OCI-LY1 (cell line): ENCODE measurements around the gene OPTC.

Source experiments
- H2AFZ ChIP-seq: fragments of 200-600 bp; sonication (generic), shearing (Covaris generic); 2 replicates; pipeline ENCODE4 v1.6.0; 2014; ENCODE audit warnings: antibody characterized with exemption, mild to moderate bottlenecking, low read length
- H3F3A ChIP-seq: fragments of 200-600 bp; sonication (generic), shearing (Covaris generic); 2 replicates; pipeline ENCODE4 v1.6.0; 2014; ENCODE audit warnings: mild to moderate bottlenecking, antibody characterized with exemption, low read length, moderate library complexity; ENCODE audit not compliant: insufficient read depth
- H3K27ac ChIP-seq: fragments of 200-600 bp; sonication (generic); 2 replicates; pipeline ENCODE4 v1.5.1; 2014; ENCODE audit warnings: low read length, mixed run types, mild to moderate bottlenecking, low read depth; ENCODE audit not compliant: poor library complexity, severe bottlenecking
- H3K27me3 ChIP-seq: fragments of 200-600 bp; sonication (generic); 2 replicates; pipeline ENCODE4 v1.6.0; 2014; ENCODE audit warnings: antibody characterized with exemption, mild to moderate bottlenecking, low read length, moderate library complexity; ENCODE audit not compliant: insufficient read depth
- H3K36me3 ChIP-seq: fragments of 200-600 bp; sonication (generic); 2 replicates; pipeline ENCODE4 v1.6.1; 2014; ENCODE audit warnings: mild to moderate bottlenecking, antibody characterized with exemption, low read length, moderate library complexity, mixed read lengths; ENCODE audit not compliant: insufficient read depth
- H3K4me1 ChIP-seq: fragments of 200-600 bp; sonication (generic); 2 replicates; pipeline ENCODE4 v1.5.1; 2014; ENCODE audit warnings: mild to moderate bottlenecking, low read length, moderate library complexity; ENCODE audit not compliant: insufficient read depth, severe bottlenecking
- H3K4me2 ChIP-seq: fragments of 200-600 bp; sonication (generic), shearing (Covaris generic); 2 replicates; pipeline ENCODE4 v1.6.1; 2014; ENCODE audit warnings: low read length
- H3K4me3 ChIP-seq: fragments of 200-600 bp; sonication (generic); 2 replicates; pipeline ENCODE4 v1.5.1; 2014; ENCODE audit warnings: low read length, low read depth, mild to moderate bottlenecking, mixed read lengths; ENCODE audit not compliant: poor library complexity, severe bottlenecking
- H3K79me2 ChIP-seq: fragments of 200-600 bp; shearing (Covaris generic); 2 replicates; pipeline ENCODE4 v1.6.1; 2016; ENCODE audit warnings: mixed run types, low read length, mixed read lengths; ENCODE audit not compliant: insufficient read depth
- H3K9ac ChIP-seq: fragments of 200-600 bp; sonication (generic), shearing (Covaris generic); 2 replicates; pipeline ENCODE4 v1.6.1; 2014; ENCODE audit warnings: mild to moderate bottlenecking, low read length, mixed read lengths
- H3K9me2 ChIP-seq: fragments of 200-600 bp; sonication (generic), shearing (Covaris generic); 2 replicates; pipeline ENCODE4 v1.6.1; 2014; ENCODE audit warnings: low read depth, mild to moderate bottlenecking, low read length, mixed read lengths
- H3K9me3 ChIP-seq: fragments of 200-600 bp; shearing (Covaris generic); 2 replicates; pipeline ENCODE4 v1.6.1; 2014; ENCODE audit warnings: low read length, mixed read lengths
- H4K20me1 ChIP-seq: fragments of 200-600 bp; sonication (generic), shearing (Covaris generic); 2 replicates; pipeline ENCODE4 v1.6.0; 2016; ENCODE audit warnings: mild to moderate bottlenecking, low read length; ENCODE audit not compliant: insufficient read depth
- EZH2 ChIP-seq: fragments of 200-600 bp; sonication (generic), shearing (Covaris generic); IDR thresholded peaks from 2 replicates; pipeline ENCODE4 v1.8.0; 2017; ENCODE audit warnings: borderline replicate concordance, mixed run types, mild to moderate bottlenecking, antibody characterized with exemption, low read length, moderate library complexity, mixed read lengths
- TF ChIP-seq, protein P1 (sequence below): fragments of 200-600 bp; sonication (generic), shearing (Covaris generic); IDR thresholded peaks from 2 replicates; pipeline ENCODE4 v1.5.1; 2017; ENCODE audit warnings: mild to moderate bottlenecking, antibody characterized with exemption, low read length, moderate library complexity, mixed read lengths

The OPTC gene

DNA sequence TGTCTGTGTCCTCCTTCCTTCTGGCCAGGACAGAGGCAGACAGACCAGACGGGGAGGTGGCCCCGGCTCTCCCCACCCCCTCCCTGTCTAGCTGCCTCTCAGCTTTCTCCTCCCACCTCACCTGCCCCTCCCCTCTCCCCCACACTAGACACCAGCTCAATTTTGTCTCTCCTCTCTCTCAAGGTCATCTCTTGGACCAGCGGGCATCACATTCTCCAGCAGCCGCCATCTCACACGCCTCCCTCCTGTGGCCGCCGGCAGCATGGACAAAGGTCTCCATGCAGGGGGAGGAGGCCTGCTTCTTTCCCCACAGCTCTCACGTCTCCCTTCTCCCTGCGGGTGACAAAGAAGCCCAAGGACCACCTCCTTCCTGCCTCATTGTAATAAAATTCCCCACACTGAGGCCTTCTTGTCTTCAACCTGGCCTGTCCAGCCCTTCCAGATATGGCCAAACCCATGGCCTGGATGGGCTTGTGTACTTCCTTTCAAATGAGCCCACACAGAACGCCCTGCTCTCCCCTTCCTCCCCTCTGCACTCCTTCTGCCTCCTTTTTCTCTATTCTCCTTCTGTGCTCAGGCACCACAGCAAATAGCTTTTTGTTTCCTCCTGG is 14.6 kb downstream of the OPTC start:
- Histone ChIP-seq H3K27ac (no peak overlapping the region), H3F3A (no peaks in the 10 kb centered on the region), H2AFZ (no peak overlapping the region), H4K20me1 (no peaks in the 10 kb centered on the region), H3K4me2 (no peak overlapping the region), H3K4me3 (no peak overlapping the region), H3K9me2 (no peaks in the 10 kb centered on the region), H3K9ac (no peak overlapping the region), H3K36me3 (no peaks in the 10 kb centered on the region), H3K4me1 (no peaks in the 10 kb centered on the region), H3K27me3 (no peaks in the 10 kb centered on the region), H3K79me2 (no peaks in the 10 kb centered on the region), H3K9me3 (no peaks in the 10 kb centered on the region)
- TF ChIP-seq, protein P1, sequence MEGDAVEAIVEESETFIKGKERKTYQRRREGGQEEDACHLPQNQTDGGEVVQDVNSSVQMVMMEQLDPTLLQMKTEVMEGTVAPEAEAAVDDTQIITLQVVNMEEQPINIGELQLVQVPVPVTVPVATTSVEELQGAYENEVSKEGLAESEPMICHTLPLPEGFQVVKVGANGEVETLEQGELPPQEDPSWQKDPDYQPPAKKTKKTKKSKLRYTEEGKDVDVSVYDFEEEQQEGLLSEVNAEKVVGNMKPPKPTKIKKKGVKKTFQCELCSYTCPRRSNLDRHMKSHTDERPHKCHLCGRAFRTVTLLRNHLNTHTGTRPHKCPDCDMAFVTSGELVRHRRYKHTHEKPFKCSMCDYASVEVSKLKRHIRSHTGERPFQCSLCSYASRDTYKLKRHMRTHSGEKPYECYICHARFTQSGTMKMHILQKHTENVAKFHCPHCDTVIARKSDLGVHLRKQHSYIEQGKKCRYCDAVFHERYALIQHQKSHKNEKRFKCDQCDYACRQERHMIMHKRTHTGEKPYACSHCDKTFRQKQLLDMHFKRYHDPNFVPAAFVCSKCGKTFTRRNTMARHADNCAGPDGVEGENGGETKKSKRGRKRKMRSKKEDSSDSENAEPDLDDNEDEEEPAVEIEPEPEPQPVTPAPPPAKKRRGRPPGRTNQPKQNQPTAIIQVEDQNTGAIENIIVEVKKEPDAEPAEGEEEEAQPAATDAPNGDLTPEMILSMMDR, result no peak
- TF ChIP-seq EZH2, result no peak

DNA sequence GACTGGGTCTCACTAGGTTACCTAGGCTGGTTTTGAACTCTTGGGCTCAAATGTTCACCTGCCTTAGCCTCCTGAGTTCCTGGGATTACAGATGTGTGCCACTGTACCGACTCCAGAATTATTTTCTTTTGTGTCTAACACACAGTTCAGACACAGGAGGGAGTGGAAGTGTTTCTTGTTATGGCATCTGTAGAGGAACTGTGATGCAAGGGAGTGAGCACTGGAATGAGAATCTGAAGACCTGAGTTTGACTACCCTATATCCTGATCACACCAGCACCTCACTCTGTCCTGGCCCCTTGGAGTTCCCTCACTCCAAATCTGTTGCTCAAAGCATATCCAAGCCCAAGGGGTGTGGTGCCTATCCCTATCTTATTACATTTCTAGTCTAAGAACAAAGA is 15.2 kb downstream of the OPTC start:
- H3K4me1 ChIP-seq, result no peaks in the 10 kb centered on the region
- H4K20me1 ChIP-seq, result no peaks in the 10 kb centered on the region
- no peaks in the 10 kb centered on the region for H3K79me2 ChIP-seq
- no peaks in the 10 kb centered on the region for H3K9me3 ChIP-seq
- no peaks in the 10 kb centered on the region for H3K36me3 ChIP-seq
- H3K9me2 ChIP-seq, result no peaks in the 10 kb centered on the region
- no peak overlapping the region for H3K9ac ChIP-seq
- no peak overlapping the region for H3K27ac ChIP-seq
- TF ChIP-seq, protein P1, result no peak
- TF ChIP-seq EZH2, result no peak
- no peaks in the 10 kb centered on the region for H3F3A ChIP-seq
- no peaks in the 10 kb centered on the region for H3K27me3 ChIP-seq
- no peak overlapping the region for H3K4me3 ChIP-seq
- H2AFZ ChIP-seq, result no peak overlapping the region
- H3K4me2 ChIP-seq, result no peak overlapping the region

DNA sequence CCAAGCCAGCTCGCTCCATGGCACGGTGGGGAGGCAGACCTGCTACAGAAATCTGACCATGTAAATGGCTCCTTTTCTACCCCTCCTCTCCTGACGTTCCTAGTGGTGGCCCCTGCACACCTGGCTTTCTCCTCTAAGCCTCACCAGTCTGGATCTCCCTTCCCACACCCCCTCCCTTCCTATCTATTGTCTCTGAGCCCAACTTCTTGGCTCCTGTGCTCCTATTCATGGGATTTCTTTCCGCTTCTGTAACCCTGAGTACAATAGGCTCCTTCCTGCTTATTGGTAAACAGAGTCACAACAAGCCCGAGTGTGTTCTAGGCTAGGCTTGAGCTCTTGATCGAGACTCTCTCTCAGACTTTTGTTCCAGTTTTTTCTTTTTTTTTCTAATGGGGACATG is 17.6 kb downstream of the OPTC start:
- Histone ChIP-seq H3K27ac (no peak overlapping the region), H3K79me2 (no peaks in the 10 kb centered on the region), H3K9me3 (no peaks in the 10 kb centered on the region), H3K4me1 (no peaks in the 10 kb centered on the region), H3K9me2 (no peaks in the 10 kb centered on the region), H3F3A (no peaks in the 10 kb centered on the region), H3K4me2 (no peak overlapping the region), H2AFZ (no peak overlapping the region), H3K9ac (no peak overlapping the region), H3K27me3 (no peaks in the 10 kb centered on the region), H3K4me3 (no peak overlapping the region), H3K36me3 (no peaks in the 10 kb centered on the region), H4K20me1 (no peaks in the 10 kb centered on the region)
- TF ChIP-seq, protein P1, result no peak
- TF ChIP-seq EZH2, result no peak
